Measurements from ENCODE around the gene CDCP2.

The CDCP2 gene

GRCh38 chr1:54091666-54092065 is 61.1 kb downstream of the CDCP2 start:
- no peak for DNase-seq (ENCODE audit: low spot score)

GRCh38 chr1:54088385-54088784 is 64.4 kb downstream of the CDCP2 start:
- no peak for DNase-seq (ENCODE audit: low spot score)

- no peak for DNase-seq (ENCODE audit: low spot score)
Observed at GRCh38 chr1:54086754-54087153, 66.0 kb downstream of the CDCP2 start.

- no peak for DNase-seq (ENCODE audit: low spot score)
Observed at GRCh38 chr1:54084794-54085193, 68.0 kb downstream of the CDCP2 start.
